ENCODE results near the gene BPIFB1.

DNA sequence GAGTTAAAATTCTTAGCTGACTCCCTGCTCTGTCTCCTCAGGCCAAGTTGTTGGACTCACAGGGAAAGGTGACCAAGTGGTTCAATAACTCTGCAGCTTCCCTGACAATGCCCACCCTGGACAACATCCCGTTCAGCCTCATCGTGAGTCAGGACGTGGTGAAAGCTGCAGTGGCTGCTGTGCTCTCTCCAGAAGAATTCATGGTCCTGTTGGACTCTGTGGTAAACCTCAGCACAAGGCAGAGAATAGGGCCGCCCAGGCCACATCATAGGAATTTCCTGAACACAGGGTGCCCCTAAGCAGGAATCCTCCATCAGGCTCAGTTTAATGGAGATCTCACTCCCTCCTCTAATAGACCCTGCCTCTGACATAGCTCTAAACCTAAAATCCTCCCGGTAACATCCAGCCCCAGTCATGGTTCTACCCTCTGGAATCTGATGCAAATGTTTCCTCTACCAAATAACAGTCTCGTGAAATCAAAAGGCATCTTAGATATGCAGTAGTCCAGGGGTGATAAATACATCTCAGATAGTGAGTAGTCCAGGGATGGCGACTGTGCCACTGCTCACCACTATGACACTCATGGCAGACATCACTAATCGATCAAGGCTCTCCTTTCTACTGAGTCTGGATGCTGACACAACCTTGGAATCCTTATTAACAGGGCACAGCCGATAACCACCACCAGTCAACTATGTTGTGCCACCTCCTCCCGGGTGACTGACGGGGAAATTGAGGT, 18.3 kb downstream of the BPIFB1 start:
- TF ChIP-seq, protein P1, sequence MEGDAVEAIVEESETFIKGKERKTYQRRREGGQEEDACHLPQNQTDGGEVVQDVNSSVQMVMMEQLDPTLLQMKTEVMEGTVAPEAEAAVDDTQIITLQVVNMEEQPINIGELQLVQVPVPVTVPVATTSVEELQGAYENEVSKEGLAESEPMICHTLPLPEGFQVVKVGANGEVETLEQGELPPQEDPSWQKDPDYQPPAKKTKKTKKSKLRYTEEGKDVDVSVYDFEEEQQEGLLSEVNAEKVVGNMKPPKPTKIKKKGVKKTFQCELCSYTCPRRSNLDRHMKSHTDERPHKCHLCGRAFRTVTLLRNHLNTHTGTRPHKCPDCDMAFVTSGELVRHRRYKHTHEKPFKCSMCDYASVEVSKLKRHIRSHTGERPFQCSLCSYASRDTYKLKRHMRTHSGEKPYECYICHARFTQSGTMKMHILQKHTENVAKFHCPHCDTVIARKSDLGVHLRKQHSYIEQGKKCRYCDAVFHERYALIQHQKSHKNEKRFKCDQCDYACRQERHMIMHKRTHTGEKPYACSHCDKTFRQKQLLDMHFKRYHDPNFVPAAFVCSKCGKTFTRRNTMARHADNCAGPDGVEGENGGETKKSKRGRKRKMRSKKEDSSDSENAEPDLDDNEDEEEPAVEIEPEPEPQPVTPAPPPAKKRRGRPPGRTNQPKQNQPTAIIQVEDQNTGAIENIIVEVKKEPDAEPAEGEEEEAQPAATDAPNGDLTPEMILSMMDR (IDR thresholded peaks at IDR 0.05): no peak
- TF ChIP-seq POLR2AphosphoS5 (IDR thresholded peaks at IDR 0.05): no peak
- no peak for TF ChIP-seq POLR2A (IDR thresholded peaks at IDR 0.05)
- no peak for TF ChIP-seq EP300 (IDR thresholded peaks at IDR 0.05)
